Fibroblast of the conjunctiva (primary cell): ENCODE data around the gene SPRY4.
"Not testable (repeated sequence)": the region's sequence is repeated elsewhere in the genome, so short reads cannot be mapped to it uniquely, and the experiment has no call there.

Experiments
- DNase-seq: peaks from one replicate; pipeline ENCODE4 v3.0.0-alpha.2; 2010; ENCODE audit warnings: low read depth

Gene SPRY4

GRCh38 chr5:142292249-142292648 lies 32.6 kb downstream of the SPRY4 start:
- no peak for DNase-seq

- no peak for DNase-seq
Observed at GRCh38 chr5:142290577-142291299, 34.1 kb downstream of the SPRY4 start.

GRCh38 chr5:142289708-142290576 lies 34.9 kb downstream of the SPRY4 start:
- no peak for DNase-seq

- no peak for DNase-seq
Observed at GRCh38 chr5:142287973-142288313, 36.9 kb downstream of the SPRY4 start.

GRCh38 chr5:142287096-142287972 lies 37.5 kb downstream of the SPRY4 start:
- no peak for DNase-seq

GRCh38 chr5:142286111-142286510 lies 38.7 kb downstream of the SPRY4 start:
- no peak for DNase-seq

- DNase-seq = no peak
Observed at GRCh38 chr5:142283304-142283703, 41.5 kb downstream of the SPRY4 start.

- no peak for DNase-seq
Observed at GRCh38 chr5:142281966-142282365, 42.9 kb downstream of the SPRY4 start.

GRCh38 chr5:142281008-142281367 lies 43.8 kb downstream of the SPRY4 start:
- DNase-seq = no peak

GRCh38 chr5:142280066-142281007 lies 44.5 kb downstream of the SPRY4 start:
- DNase-seq = no peak

- no peak for DNase-seq
Observed at GRCh38 chr5:142278627-142279026, 46.2 kb downstream of the SPRY4 start.

- no peak for DNase-seq
Observed at GRCh38 chr5:142277796-142278195, 47.0 kb downstream of the SPRY4 start.

- DNase-seq = no peak
Observed at GRCh38 chr5:142276517-142276916, 48.3 kb downstream of the SPRY4 start.

- no peak for DNase-seq
Observed at GRCh38 chr5:142275496-142275895, 49.3 kb downstream of the SPRY4 start.

GRCh38 chr5:142272596-142272995 lies 52.2 kb downstream of the SPRY4 start:
- DNase-seq = not testable (repeated sequence)

GRCh38 chr5:142264084-142264483 lies 60.7 kb downstream of the SPRY4 start:
- DNase-seq = not testable (repeated sequence)

- no peak for DNase-seq
Observed at GRCh38 chr5:142263346-142263745, 61.5 kb downstream of the SPRY4 start.

- DNase-seq = no peak
Observed at GRCh38 chr5:142262683-142263082, 62.1 kb downstream of the SPRY4 start.
